NCI-H774 (cell line): Measurements from ENCODE around the gene SMOC1.

Experiments
- DNase-seq: peaks from one replicate; lab custom pipeline; 2025; lab: John Stamatoyannopoulos, UW

Gene SMOC1

GRCh38 chr14:69943084-69943780, 64.0 kb downstream of the SMOC1 start:
- DNase-seq, result no peak

- no peak for DNase-seq
These were observed 66.1 kb downstream of the SMOC1 start for GRCh38 chr14:69945347-69945746.

- peak; percentile 49 for DNase-seq
These were observed 66.7 kb downstream of the SMOC1 start for GRCh38 chr14:69945912-69946311.

- DNase-seq, result no peak
These were observed 69.1 kb downstream of the SMOC1 start for GRCh38 chr14:69948351-69948750.

GRCh38 chr14:69951263-69951662, 72.0 kb downstream of the SMOC1 start:
- DNase-seq, result no peak

- no peak for DNase-seq
These were observed 72.7 kb downstream of the SMOC1 start for GRCh38 chr14:69951935-69952334.

- no peak for DNase-seq
These were observed 74.2 kb downstream of the SMOC1 start for GRCh38 chr14:69953266-69953915.

GRCh38 chr14:69955855-69956845, 76.9 kb downstream of the SMOC1 start:
- DNase-seq, result no peak

GRCh38 chr14:69956970-69957369, 77.8 kb downstream of the SMOC1 start:
- DNase-seq, result no peak

- DNase-seq, result no peak
These were observed 78.8 kb downstream of the SMOC1 start for GRCh38 chr14:69957986-69958385.

- no peak for DNase-seq
These were observed 79.9 kb downstream of the SMOC1 start for GRCh38 chr14:69959136-69959535.

GRCh38 chr14:69960296-69960695, 81.1 kb downstream of the SMOC1 start:
- DNase-seq, result no peak

- no peak for DNase-seq
These were observed 84.8 kb downstream of the SMOC1 start for GRCh38 chr14:69963966-69964365.

- DNase-seq, result no peak
These were observed 85.6 kb downstream of the SMOC1 start for GRCh38 chr14:69964841-69965240.

GRCh38 chr14:69968132-69968531, 88.9 kb downstream of the SMOC1 start:
- DNase-seq, result no peak

GRCh38 chr14:69968681-69969080, 89.5 kb downstream of the SMOC1 start:
- DNase-seq, result no peak

GRCh38 chr14:69972755-69973154, 93.5 kb downstream of the SMOC1 start:
- no peak for DNase-seq

- DNase-seq, result no peak
These were observed 94.6 kb downstream of the SMOC1 start for GRCh38 chr14:69973846-69974245.

GRCh38 chr14:69979882-69980281, 100.7 kb downstream of the SMOC1 start:
- DNase-seq, result no peak

GRCh38 chr14:69980457-69981425, 101.5 kb downstream of the SMOC1 start:
- no peak for DNase-seq

- DNase-seq, result no peak
These were observed 103.1 kb downstream of the SMOC1 start for GRCh38 chr14:69982220-69982839.
